Activated B cell treated with CpG ODN at 0.5 μM for 24 hours (primary cell): ENCODE measurements around the gene TCL1B. TPM values are rescaled to one million over a fixed set of nuclear protein-coding genes. Genes with fewer than 3 reads are reported as not detected.

Experiments used
- ATAC-seq: fragments of 200-7000 bp; cut with Tn5 transposase; one replicate; pipeline ENCODE4 v1.10.0; 2021; ENCODE audit warnings: low read depth, mild to moderate bottlenecking, moderate library complexity
- CTCF ChIA-PET: fragments of 350-600 bp; sonication (Branson Sonifier 250); formaldehyde crosslinking; loops from one replicate; lab custom pipeline; 2021; ENCODE audit warnings: antibody characterized with exemption; lab: Charles Lee
- POLR2A ChIA-PET: fragments of 350-600 bp; sonication (Branson Sonifier 250); formaldehyde crosslinking; loops from one replicate; lab custom pipeline; 2021; ENCODE audit warnings: antibody characterized with exemption; lab: Charles Lee
- DNase-seq: peaks from one replicate; pipeline ENCODE4 v3.0.0; 2022
- H3K27ac Mint-ChIP-seq: one replicate; pipeline ENCODE4 v1.8.0; 2020; ENCODE audit warnings: mixed read lengths
- H3K27me3 Mint-ChIP-seq: one replicate; pipeline ENCODE4 v1.8.0; 2021; ENCODE audit warnings: mixed read lengths
- H3K36me3 Mint-ChIP-seq: one replicate; pipeline ENCODE4 v1.8.0; 2021; ENCODE audit warnings: low read depth, mixed read lengths
- H3K4me1 Mint-ChIP-seq: one replicate; pipeline ENCODE4 v1.8.0; 2021; ENCODE audit warnings: mixed read lengths
- H3K4me3 Mint-ChIP-seq: one replicate; pipeline ENCODE4 v1.8.0; 2020; ENCODE audit warnings: mild to moderate bottlenecking, mixed read lengths
- H3K9me3 Mint-ChIP-seq: one replicate; pipeline ENCODE4 v1.8.0; 2020; ENCODE audit warnings: mixed read lengths
- CTCF ChIP-seq: fragments of 200-600 bp; IDR thresholded peaks from one replicate; pipeline ENCODE4 v1.8.0; 2022; ENCODE audit warnings: antibody characterized with exemption, mild to moderate bottlenecking
- intact Hi-C: fragments of 100-400 bp; cut with micrococcal nuclease; formaldehyde crosslinking; loops from one replicate; pipeline ENCODE4 v1.15.1; 2024
- total RNA-seq: library from RNA; stranded (reverse); gene quantifications from 2 replicates; pipeline ENCODE4 v1.2.3, GENCODE V29; 2022

The TCL1B gene
- total RNA-seq, 1 donor from 2014 or later = 1.2 TPM

GRCh38 chr14:95666450-95666849 is 19.8 kb upstream of the TCL1B start:
- Mint-ChIP-seq H3K27ac (peak overlapping the region; percentile 90), H3K4me1 (peaks cover 94% of the 10 kb centered on the region), H3K27me3 (peaks cover 40% of the 10 kb centered on the region), H3K9me3 (no peaks in the 10 kb centered on the region), H3K4me3 (peak overlapping the region; percentile 21), H3K36me3 (peaks cover 9% of the 10 kb centered on the region)
- no peak for TF ChIP-seq CTCF
- no peak for DNase-seq
- intact Hi-C loops = no loop called here
- ATAC-seq = no peak
- ChIA-PET POLR2A (interaction anchor here (0.6 to 7.2 kb wide), 8 partner anchors 13 to 158 kb away, joined by 3 to 68 read pairs (median 6); no protein-coding TSS in a partner anchor), CTCF (interaction anchor here (1.1 to 5.3 kb wide), 3 partner anchors 13 to 108 kb away, joined by 3 to 26 read pairs (median 4); no protein-coding TSS in a partner anchor)

DNA sequence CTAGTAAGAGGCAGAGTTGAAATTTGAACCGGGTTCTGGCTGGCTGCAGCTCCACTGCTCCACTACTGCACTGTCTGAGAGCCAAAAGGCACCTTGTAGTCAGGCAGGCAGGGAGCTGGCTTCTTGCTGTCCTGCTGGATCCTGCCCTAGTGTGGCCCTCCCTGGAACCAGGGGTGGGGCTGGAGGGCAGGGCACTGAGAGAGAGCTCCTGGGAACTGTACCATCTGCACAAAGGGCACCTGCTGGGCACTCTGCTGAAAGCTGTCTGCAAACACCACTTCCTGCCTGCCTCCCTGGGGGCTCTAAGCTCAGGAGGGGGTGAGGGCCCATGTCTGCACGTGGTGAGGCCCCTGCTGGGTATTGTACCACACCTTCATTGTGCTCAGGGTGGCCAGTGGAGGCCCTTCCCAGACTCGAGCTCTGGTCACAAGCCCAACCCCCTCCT is 19.0 kb upstream of the TCL1B start:
- Mint-ChIP-seq H3K27me3 (peaks cover 40% of the 10 kb centered on the region), H3K9me3 (no peaks in the 10 kb centered on the region), H3K4me1 (peaks cover 88% of the 10 kb centered on the region), H3K4me3 (peak overlapping the region; percentile 51), H3K36me3 (peaks cover 9% of the 10 kb centered on the region), H3K27ac (peak overlapping the region; percentile 90)
- intact Hi-C loops = no loop called here
- peak; percentile 72 for ATAC-seq
- POLR2A ChIA-PET = interaction anchor here (0.6 to 7.2 kb wide), 7 partner anchors 13 to 159 kb away, joined by 3 to 68 read pairs (median 4); no protein-coding TSS in a partner anchor
- CTCF ChIA-PET = interaction anchor here (1.0 to 5.3 kb wide), 4 partner anchors 7 to 107 kb away, joined by 3 to 26 read pairs (median 4); no protein-coding TSS in a partner anchor
- TF ChIP-seq CTCF = no peak
- DNase-seq = peak; percentile 29

- ATAC-seq (no peak), DNase-seq (no peak)
- Mint-ChIP-seq H3K27ac (peak overlapping the region; percentile 42), H3K9me3 (no peaks in the 10 kb centered on the region), H3K36me3 (peaks cover 12% of the 10 kb centered on the region), H3K4me3 (no peak overlapping the region), H3K4me1 (peaks cover 79% of the 10 kb centered on the region), H3K27me3 (peaks cover 37% of the 10 kb centered on the region)
- ChIA-PET POLR2A (interaction anchor here (1.7 to 7.2 kb wide), 3 partner anchors 12 to 43 kb away, joined by 6 to 68 read pairs (median 15); no protein-coding TSS in a partner anchor), CTCF (interaction anchor here (1.0 to 1.2 kb wide), 2 partner anchors 8 to 15 kb away, joined by 3 read pairs; no protein-coding TSS in a partner anchor)
- no peak for TF ChIP-seq CTCF
- intact Hi-C loops = no loop called here
These were observed 17.9 kb upstream of the TCL1B start for GRCh38 chr14:95668235-95668772.

DNA sequence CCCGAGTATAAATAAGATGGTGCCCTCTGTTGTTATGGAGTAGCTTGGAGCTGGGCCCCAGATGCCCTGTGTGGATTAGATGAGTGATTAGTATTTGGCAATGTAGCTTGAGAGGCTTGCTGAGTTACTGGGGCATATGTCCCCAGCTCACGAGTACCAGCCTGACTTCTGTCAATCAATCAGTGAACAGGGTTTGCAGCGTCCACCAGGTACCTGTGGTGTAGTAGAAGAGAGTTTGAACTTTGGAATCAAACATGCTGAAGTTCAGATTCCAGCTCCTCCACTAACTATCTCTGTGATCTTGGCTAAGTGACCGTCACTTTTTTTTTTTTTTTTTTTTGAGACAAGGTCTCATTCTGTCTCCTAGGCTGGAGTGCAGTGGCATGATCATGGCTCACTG is 11.6 kb upstream of the TCL1B start:
- Mint-ChIP-seq H3K4me1 (peaks cover 50% of the 10 kb centered on the region), H3K27me3 (peaks cover 23% of the 10 kb centered on the region), H3K27ac (no peak overlapping the region), H3K9me3 (peaks cover 2% of the 10 kb centered on the region), H3K4me3 (no peak overlapping the region), H3K36me3 (peaks cover 16% of the 10 kb centered on the region)
- no peak for TF ChIP-seq CTCF
- ChIA-PET POLR2A (interaction anchor here (1.3 kb wide), 1 partner anchor 52 kb away, joined by 3 read pairs; no protein-coding TSS in a partner anchor), CTCF (no interaction called here)
- ATAC-seq = no peak
- DNase-seq = no peak
- intact Hi-C loops = no loop called here

- Mint-ChIP-seq H3K9me3 (peaks cover 2% of the 10 kb centered on the region), H3K4me3 (no peak overlapping the region), H3K36me3 (peaks cover 11% of the 10 kb centered on the region), H3K27ac (no peak overlapping the region), H3K27me3 (peaks cover 18% of the 10 kb centered on the region), H3K4me1 (peaks cover 50% of the 10 kb centered on the region)
- ChIA-PET POLR2A (no interaction called here), CTCF (interaction anchor here (1.0 kb wide), 1 partner anchor 12 kb away, joined by 3 read pairs; no protein-coding TSS in a partner anchor)
- intact Hi-C loops = no loop called here
- DNase-seq (no peak), ATAC-seq (no peak)
- no peak for TF ChIP-seq CTCF
These were observed 10.7 kb upstream of the TCL1B start for GRCh38 chr14:95675486-95675885.
